ENCODE data around the gene MSRB3. TPM values are rescaled to one million over a fixed set of nuclear protein-coding genes. Genes with fewer than 3 reads are reported as not detected.

MSRB3 gene
- total RNA-seq, 1 experiment from 2014 or later, result 1.1 TPM

- H3K23ac ChIP-seq (ENCODE audit: insufficient read length, low read depth, low read length), result no peak overlapping the region
- no peak overlapping the region for H4K91ac ChIP-seq (ENCODE audit: insufficient read length, low read depth, low read length)
- no peaks in the 10 kb centered on the region for H3K9me3 Mint-ChIP-seq
- H3K4me1 ChIP-seq (ENCODE audit: insufficient read depth, low read length), result no peaks in the 10 kb centered on the region; the same call in 1 of the 2 replicates
- no peak overlapping the region for H3K9ac ChIP-seq (ENCODE audit: extremely low read depth, insufficient read length, low read length)
- H2BK120ac ChIP-seq (ENCODE audit: low read depth, low read length, poor library complexity, severe bottlenecking), result no peak overlapping the region
- no peaks in the 10 kb centered on the region for H3K27me3 Mint-ChIP-seq (ENCODE audit: low read depth)
- no peaks in the 10 kb centered on the region for H3K23me2 ChIP-seq (ENCODE audit: insufficient read length, low read depth, low read length, poor library complexity, severe bottlenecking)
- H2BK12ac ChIP-seq (ENCODE audit: insufficient read length, low read depth, low read length), result no peak overlapping the region
- no peaks in the 10 kb centered on the region for H3K9me3 ChIP-seq (ENCODE audit: control insufficient read depth, low read depth, low read length)
- H3K79me1 ChIP-seq (ENCODE audit: insufficient read depth, low read depth, low read length, poor library complexity, severe bottlenecking), result no peaks in the 10 kb centered on the region
- H3K4me1 Mint-ChIP-seq, result no peaks in the 10 kb centered on the region
- no peak overlapping the region for H4K8ac ChIP-seq (replicated peaks; ENCODE audit: insufficient read length, low read depth, low read length)
- no peak overlapping the region for H3K18ac ChIP-seq (ENCODE audit: insufficient read length, low read depth, low read length)
- H4K5ac ChIP-seq (ENCODE audit: insufficient read length, low read depth, low read length), result no peak overlapping the region
- no peak overlapping the region for H2AFZ ChIP-seq (ENCODE audit: low read length)
- H3K4me2 ChIP-seq (ENCODE audit: insufficient read depth, insufficient read length, low read length), result no peak overlapping the region
- no peak overlapping the region for H3K4me3 Mint-ChIP-seq
- H3K4ac ChIP-seq (ENCODE audit: low read depth, low read length), result no peak overlapping the region
- TF ChIP-seq CTCF (conservative IDR thresholded peaks at IDR 0.05), result no peak
- no peak overlapping the region for H2BK20ac ChIP-seq (ENCODE audit: low read depth, low read length, poor library complexity, severe bottlenecking)
- no peak overlapping the region for H3T11ph ChIP-seq (ENCODE audit: low read length)
- H2BK15ac ChIP-seq (ENCODE audit: low read depth, low read length), result no peak overlapping the region
- no peaks in the 10 kb centered on the region for H3K27me3 ChIP-seq (ENCODE audit: insufficient read depth, low read length)
- no peak overlapping the region for H3K14ac ChIP-seq (ENCODE audit: insufficient read depth, low read length)
- no peak overlapping the region for H2BK5ac ChIP-seq (ENCODE audit: insufficient read length, low read length)
- no peak overlapping the region for H2AK5ac ChIP-seq (ENCODE audit: insufficient read length, low read length)
- no peaks in the 10 kb centered on the region for H3K36me3 Mint-ChIP-seq (ENCODE audit: insufficient read depth in 1 of 3, low read depth in 3 of 3)
- no peaks in the 10 kb centered on the region for H4K20me1 ChIP-seq (ENCODE audit: control insufficient read depth, insufficient read depth, insufficient read length)
- H3K27ac ChIP-seq (ENCODE audit: insufficient read length, low read depth, low read length), result no peak overlapping the region
- DNase-seq, result no peak
- H3K27ac Mint-ChIP-seq, result no peak overlapping the region
- no peak overlapping the region for H3K56ac ChIP-seq (ENCODE audit: insufficient read length, low read depth, low read length)
- H3K79me2 ChIP-seq (ENCODE audit: insufficient read depth, low read length), result no peaks in the 10 kb centered on the region
Observed at GRCh38 chr12:65387396-65387795, 108.9 kb downstream of the MSRB3 start.
